ENCODE data around the gene CREB3L1.

Gene CREB3L1

DNA sequence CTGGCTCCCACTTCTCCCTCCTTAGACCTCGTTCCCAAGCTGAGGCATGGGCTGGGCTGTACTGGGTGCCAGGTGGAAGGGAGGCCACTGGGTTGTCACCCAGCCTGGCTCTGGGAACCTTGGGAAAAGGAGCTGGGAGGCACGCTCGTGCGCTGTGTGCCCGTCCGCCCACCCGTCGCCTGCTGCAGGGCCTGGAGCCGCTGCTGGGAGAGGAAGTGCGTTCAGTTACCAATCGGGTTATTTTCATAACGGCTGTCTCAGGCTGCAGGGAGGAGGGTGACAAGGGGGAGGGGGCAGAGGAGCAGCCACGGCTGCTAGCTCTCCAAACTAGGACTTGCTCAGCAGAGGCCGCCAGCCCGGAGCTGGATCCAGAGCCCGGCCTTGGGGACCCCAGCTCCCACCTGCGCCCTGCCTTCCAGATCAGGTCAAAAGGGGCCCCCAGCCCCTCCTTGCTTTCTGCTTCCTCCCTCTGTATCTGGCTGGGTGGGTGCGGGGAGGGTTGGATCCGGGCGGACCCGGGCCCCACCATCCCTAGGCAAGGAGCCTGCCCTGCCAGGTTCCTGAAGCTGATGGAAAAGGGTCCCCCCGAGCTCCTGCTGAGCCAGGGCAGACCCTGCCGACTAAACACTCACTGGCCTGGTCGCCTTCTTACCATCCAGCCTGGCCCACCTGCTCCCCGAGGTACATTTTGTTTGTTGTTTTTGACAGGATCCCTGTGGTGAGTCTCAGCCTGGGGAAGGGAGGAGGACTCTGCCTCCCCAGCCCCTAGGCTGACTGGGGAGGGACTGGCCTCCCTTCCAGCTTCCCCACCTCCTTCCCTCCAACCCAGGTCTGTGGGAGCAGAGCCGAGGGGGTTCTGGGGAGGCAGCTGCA lies 84.1 kb downstream of the CREB3L1 start:
- Histone ChIP-seq H3K9me3 (ENCODE audit: low read depth, low read length) (no peaks in the 10 kb centered on the region), H3K27ac (peak overlapping the region; percentile 65), H3K9ac (ENCODE audit: insufficient read length) (peak overlapping the region; percentile 60), H3K4me3 (peak overlapping the region; percentile 44), H3K36me3 (ENCODE audit: insufficient read depth, low read length) (no peaks in the 10 kb centered on the region; the same call in 1 of the 2 replicates)
- TF ChIP-seq POLR2AphosphoS5 (IDR thresholded peaks at IDR 0.05; ENCODE audit: borderline replicate concordance, low read depth, low read length) (no peak), EZH2 (IDR thresholded peaks at IDR 0.05) (no peak), FOXP2 (optimal IDR thresholded peaks at IDR 0.05; ENCODE audit: control extremely low read depth, extremely low read length, insufficient read depth) (no peak)
- no peak for DNase-seq (ENCODE audit: low read depth, low spot score)

DNA sequence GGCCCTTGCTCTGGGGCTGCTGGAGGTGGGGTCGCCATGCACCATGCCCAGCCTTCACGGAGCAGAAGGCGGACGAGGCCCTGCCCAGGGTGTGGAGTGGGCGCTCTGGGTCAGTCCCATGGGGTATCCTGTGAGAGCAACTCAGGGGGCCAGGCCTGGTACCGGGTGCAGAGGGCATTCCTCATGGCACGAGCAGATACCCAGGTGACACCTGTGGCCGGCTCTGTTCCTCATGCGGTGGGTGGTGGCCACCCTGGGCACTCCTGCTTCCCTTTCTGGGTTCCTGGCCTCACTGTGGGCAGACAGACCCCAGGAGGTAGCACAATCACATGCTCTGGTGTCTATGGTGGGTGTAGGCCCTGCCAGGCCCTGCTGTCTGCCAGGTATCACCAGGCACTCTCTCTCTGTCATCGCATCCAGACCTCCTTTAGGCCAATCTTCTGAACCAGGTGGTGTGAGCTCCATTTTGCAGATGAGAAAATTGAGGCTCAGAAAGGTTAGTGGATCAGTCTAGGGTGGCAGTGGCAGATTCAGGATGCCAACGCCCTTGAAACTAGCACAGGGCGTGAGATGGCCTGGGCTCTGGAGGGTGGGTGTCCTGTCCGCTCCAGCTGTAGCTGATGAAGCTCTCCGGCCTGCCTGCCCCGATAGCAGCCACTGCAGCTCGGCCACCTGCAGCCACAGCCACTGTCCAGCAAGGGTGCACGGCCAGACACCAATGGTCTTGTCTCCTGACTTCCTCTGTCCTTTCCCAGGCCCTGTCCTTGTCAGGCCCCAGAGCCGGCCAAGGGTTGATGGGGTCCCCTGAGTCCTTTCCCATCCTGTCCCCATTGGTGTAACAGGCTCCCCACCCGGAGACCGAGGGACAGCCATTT lies 84.9 kb downstream of the CREB3L1 start:
- Histone ChIP-seq H3K36me3 (ENCODE audit: insufficient read depth, low read length) (no peaks in the 10 kb centered on the region; the same call in 1 of the 2 replicates), H3K4me3 (no peak overlapping the region), H3K27ac (no peak overlapping the region), H3K9ac (ENCODE audit: insufficient read length) (no peak overlapping the region), H3K9me3 (ENCODE audit: low read depth, low read length) (no peaks in the 10 kb centered on the region)
- no peak for DNase-seq (ENCODE audit: low read depth, low spot score)
- TF ChIP-seq FOXP2 (optimal IDR thresholded peaks at IDR 0.05; ENCODE audit: control extremely low read depth, extremely low read length, insufficient read depth): no peak
- no peak for TF ChIP-seq POLR2AphosphoS5 (IDR thresholded peaks at IDR 0.05; ENCODE audit: borderline replicate concordance, low read depth, low read length)
- TF ChIP-seq EZH2 (IDR thresholded peaks at IDR 0.05): no peak

DNA sequence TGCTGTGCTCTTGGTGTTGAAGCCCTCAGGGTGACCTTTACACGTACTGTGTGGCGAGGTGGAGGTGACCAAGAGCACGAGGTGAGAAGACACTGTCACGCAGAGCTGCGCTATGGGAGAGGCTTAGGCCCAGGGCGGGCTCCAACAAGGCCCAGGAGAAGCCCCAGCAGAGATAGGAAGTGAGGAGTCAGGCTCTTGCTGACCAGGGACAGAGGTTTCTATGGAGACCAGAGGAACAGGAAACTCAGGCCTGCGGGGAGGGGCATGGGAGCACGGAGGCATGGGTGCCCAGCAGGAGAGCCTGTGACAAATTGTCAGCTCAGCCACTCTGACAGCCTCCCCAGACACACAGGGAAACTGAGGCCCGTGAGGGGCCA lies 85.6 kb downstream of the CREB3L1 start:
- TF ChIP-seq FOXP2 (optimal IDR thresholded peaks at IDR 0.05; ENCODE audit: control extremely low read depth, extremely low read length, insufficient read depth): no peak
- no peak for TF ChIP-seq POLR2AphosphoS5 (IDR thresholded peaks at IDR 0.05; ENCODE audit: borderline replicate concordance, low read depth, low read length)
- TF ChIP-seq EZH2 (IDR thresholded peaks at IDR 0.05): no peak
- Histone ChIP-seq H3K4me3 (no peak overlapping the region), H3K9me3 (ENCODE audit: low read depth, low read length) (no peaks in the 10 kb centered on the region), H3K27ac (no peak overlapping the region), H3K36me3 (ENCODE audit: insufficient read depth, low read length) (no peaks in the 10 kb centered on the region; the same call in 1 of the 2 replicates), H3K9ac (ENCODE audit: insufficient read length) (no peak overlapping the region)
- DNase-seq (ENCODE audit: low read depth, low spot score): no peak

DNA sequence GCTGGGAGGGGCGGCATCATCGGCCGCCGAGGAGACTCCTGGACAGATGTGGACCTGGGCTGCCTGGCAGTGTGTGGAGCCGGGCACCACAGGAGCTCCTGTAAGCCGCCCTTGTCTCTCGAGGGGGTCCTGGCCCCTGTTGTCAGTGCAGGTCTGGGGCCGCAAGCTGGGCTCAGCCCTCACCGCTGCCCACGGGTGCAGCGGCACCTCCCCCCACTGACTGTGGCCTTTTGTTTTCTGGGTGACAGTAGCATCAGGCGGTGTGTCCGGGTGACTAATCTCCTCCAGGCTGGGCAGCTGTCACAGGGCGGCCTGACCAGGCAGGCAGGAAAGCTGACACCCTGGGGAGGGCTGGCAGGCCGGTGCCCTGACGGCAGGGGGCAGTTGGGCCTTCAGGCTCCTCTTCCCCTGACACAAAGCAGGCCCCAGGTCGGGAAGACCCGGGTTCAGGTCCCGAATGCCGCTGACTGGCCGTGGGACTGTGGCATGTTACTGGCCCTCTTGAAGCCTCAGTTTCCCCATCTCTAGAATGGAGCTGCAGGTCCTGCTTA lies 86.1 kb downstream of the CREB3L1 start:
- H3K9ac ChIP-seq (ENCODE audit: insufficient read length): no peak overlapping the region
- H3K4me3 ChIP-seq: no peak overlapping the region
- no peak overlapping the region for H3K27ac ChIP-seq
- TF ChIP-seq FOXP2 (optimal IDR thresholded peaks at IDR 0.05; ENCODE audit: control extremely low read depth, extremely low read length, insufficient read depth): no peak
- no peak for TF ChIP-seq EZH2 (IDR thresholded peaks at IDR 0.05)
- TF ChIP-seq POLR2AphosphoS5 (IDR thresholded peaks at IDR 0.05; ENCODE audit: borderline replicate concordance, low read depth, low read length): no peak
- no peak for DNase-seq (ENCODE audit: low read depth, low spot score)
- no peaks in the 10 kb centered on the region; the same call in 1 of the 2 replicates for H3K36me3 ChIP-seq (ENCODE audit: insufficient read depth, low read length)
- H3K9me3 ChIP-seq (ENCODE audit: low read depth, low read length): no peaks in the 10 kb centered on the region

DNA sequence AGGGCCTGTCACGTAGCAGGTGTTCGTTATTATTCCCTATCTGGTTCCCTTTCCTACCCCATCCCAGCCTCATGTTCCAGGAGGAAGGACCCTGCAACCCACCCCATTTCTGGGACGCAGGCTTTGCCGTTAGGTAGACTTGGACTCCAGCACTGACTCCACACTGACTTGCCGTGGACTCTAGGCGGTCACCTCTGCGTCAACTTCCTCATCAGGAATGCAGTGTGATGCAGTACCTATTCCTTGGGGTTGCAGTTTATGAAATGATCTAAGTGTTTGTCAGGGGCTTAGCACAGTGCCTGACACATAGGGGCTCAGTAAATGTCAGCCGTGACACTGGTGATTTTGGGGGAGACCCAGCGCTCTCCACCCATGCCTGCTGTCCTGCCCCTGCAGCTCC lies 86.6 kb downstream of the CREB3L1 start:
- no peaks in the 10 kb centered on the region; the same call in 1 of the 2 replicates for H3K36me3 ChIP-seq (ENCODE audit: insufficient read depth, low read length)
- DNase-seq (ENCODE audit: low read depth, low spot score): no peak
- no peak for TF ChIP-seq EZH2 (IDR thresholded peaks at IDR 0.05)
- TF ChIP-seq POLR2AphosphoS5 (IDR thresholded peaks at IDR 0.05; ENCODE audit: borderline replicate concordance, low read depth, low read length): no peak
- TF ChIP-seq FOXP2 (optimal IDR thresholded peaks at IDR 0.05; ENCODE audit: control extremely low read depth, extremely low read length, insufficient read depth): no peak
- no peak overlapping the region for H3K4me3 ChIP-seq
- H3K9me3 ChIP-seq (ENCODE audit: low read depth, low read length): no peaks in the 10 kb centered on the region
- no peak overlapping the region for H3K9ac ChIP-seq (ENCODE audit: insufficient read length)
- no peak overlapping the region for H3K27ac ChIP-seq

DNA sequence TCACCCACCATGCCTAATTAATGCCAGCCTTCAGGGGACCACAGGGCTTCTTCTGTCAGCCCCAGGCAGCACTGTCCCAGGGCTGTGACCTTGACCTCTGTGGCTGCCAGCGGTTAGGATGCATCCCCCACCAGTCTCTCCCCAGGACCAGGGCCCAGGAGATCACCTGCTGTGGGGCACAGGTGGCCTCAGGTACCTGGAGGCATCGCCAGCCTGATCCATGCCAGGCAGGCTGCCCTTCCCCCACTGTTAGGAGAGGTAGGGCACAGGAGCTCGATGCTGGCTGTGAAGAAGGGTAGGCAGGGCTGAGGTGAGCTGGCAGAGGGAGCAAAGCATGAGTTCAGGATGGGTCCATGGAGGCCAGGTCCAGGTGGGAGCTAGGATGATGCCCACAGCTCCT lies 87.3 kb downstream of the CREB3L1 start:
- TF ChIP-seq POLR2AphosphoS5 (IDR thresholded peaks at IDR 0.05; ENCODE audit: borderline replicate concordance, low read depth, low read length): no peak
- TF ChIP-seq FOXP2 (optimal IDR thresholded peaks at IDR 0.05; ENCODE audit: control extremely low read depth, extremely low read length, insufficient read depth): no peak
- no peaks in the 10 kb centered on the region for H3K9me3 ChIP-seq (ENCODE audit: low read depth, low read length)
- no peak for DNase-seq (ENCODE audit: low read depth, low spot score)
- no peak overlapping the region for H3K9ac ChIP-seq (ENCODE audit: insufficient read length)
- no peak overlapping the region for H3K4me3 ChIP-seq
- peaks cover 2% of the 10 kb centered on the region; the same call in 1 of the 2 replicates for H3K36me3 ChIP-seq (ENCODE audit: insufficient read depth, low read length)
- no peak overlapping the region for H3K27ac ChIP-seq

DNA sequence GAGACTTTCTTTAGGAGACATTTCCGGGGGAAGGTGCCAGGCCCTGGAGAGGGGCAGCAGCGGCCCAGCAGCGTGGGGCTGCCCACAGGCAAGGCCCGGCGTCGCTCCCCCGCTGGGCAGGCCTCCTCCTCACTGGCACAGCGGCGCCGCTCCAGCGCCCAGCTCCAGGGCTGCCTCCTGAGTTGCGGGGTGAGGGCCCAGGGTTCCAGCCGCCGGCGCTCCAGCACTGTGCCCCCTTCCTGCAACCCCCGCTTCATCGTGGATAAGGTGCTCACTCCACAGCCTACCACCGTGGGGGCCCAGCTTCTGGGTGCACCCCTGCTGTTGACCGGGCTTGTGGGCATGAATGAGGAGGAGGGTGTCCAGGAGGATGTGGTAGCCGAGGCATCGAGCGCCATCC lies 88.8 kb downstream of the CREB3L1 start:
- Histone ChIP-seq H3K9me3 (ENCODE audit: low read depth, low read length) (no peaks in the 10 kb centered on the region), H3K27ac (no peak overlapping the region), H3K4me3 (no peak overlapping the region), H3K9ac (ENCODE audit: insufficient read length) (no peak overlapping the region), H3K36me3 (ENCODE audit: insufficient read depth, low read length) (peaks cover 7% of the 10 kb centered on the region; the same call in 1 of the 2 replicates)
- TF ChIP-seq POLR2AphosphoS5 (IDR thresholded peaks at IDR 0.05; ENCODE audit: borderline replicate concordance, low read depth, low read length) (no peak), FOXP2 (optimal IDR thresholded peaks at IDR 0.05; ENCODE audit: control extremely low read depth, extremely low read length, insufficient read depth) (no peak), EZH2 (IDR thresholded peaks at IDR 0.05) (no peak)
- DNase-seq (ENCODE audit: low read depth, low spot score): no peak

All from SK-N-MC (cell line).